NT2/D1 (cell line): Measurements from ENCODE around the gene GALNT12.

Experiments
- DNase-seq: peaks from one replicate; pipeline ENCODE4 v3.0.0-alpha.2; 2011; ENCODE audit warnings: low read depth, low spot score
- H3K27me3 ChIP-seq: 2 replicates; pipeline ENCODE4 v1.6.0; 2011; ENCODE audit warnings: mild to moderate bottlenecking; ENCODE audit not compliant: insufficient read length, insufficient read depth
- H3K36me3 ChIP-seq: 2 replicates; pipeline ENCODE4 v1.6.1; 2011; ENCODE audit warnings: mild to moderate bottlenecking, low read length, mixed read lengths; ENCODE audit not compliant: insufficient read depth, insufficient read length
- H3K4me1 ChIP-seq: 2 replicates; pipeline ENCODE4 v1.5.1; 2011; ENCODE audit not compliant: insufficient read depth, insufficient read length
- H3K4me3 ChIP-seq: 2 replicates; pipeline ENCODE4 v1.5.1; 2011; ENCODE audit warnings: low read depth; ENCODE audit not compliant: insufficient read length
- H3K9ac ChIP-seq: 2 replicates; pipeline ENCODE4 v1.6.0; 2011; ENCODE audit warnings: low read depth; ENCODE audit not compliant: insufficient read length
- H3K9me3 ChIP-seq: 2 replicates; pipeline ENCODE4 v1.5.1; 2011; ENCODE audit warnings: mild to moderate bottlenecking, low read length; ENCODE audit not compliant: insufficient read depth
- SUZ12 ChIP-seq: IDR thresholded peaks from 2 replicates; pipeline ENCODE4 v1.6.1; 2011; ENCODE audit not compliant: insufficient read length, insufficient read depth; ENCODE audit errors: extremely low read depth
- YY1 ChIP-seq: IDR thresholded peaks from 2 replicates; pipeline ENCODE4 v1.6.1; 2011; ENCODE audit not compliant: insufficient read length, insufficient read depth
- ZNF274 ChIP-seq: IDR thresholded peaks from 2 replicates; pipeline ENCODE4 v1.6.1; 2011; ENCODE audit warnings: mild to moderate bottlenecking, low read depth, low read length

Gene GALNT12

GRCh38 chr9:98885575-98886295 is 78.3 kb downstream of the GALNT12 start:
- Histone ChIP-seq H3K4me1 (no peaks in the 10 kb centered on the region), H3K27me3 (no peaks in the 10 kb centered on the region), H3K9me3 (no peaks in the 10 kb centered on the region), H3K9ac (no peak overlapping the region), H3K4me3 (no peak overlapping the region), H3K36me3 (no peaks in the 10 kb centered on the region)
- TF ChIP-seq SUZ12 = no peak
- TF ChIP-seq YY1 = no peak
- TF ChIP-seq ZNF274 = no peak
- no peak for DNase-seq

GRCh38 chr9:98886691-98887229 is 79.3 kb downstream of the GALNT12 start:
- DNase-seq = no peak
- no peak overlapping the region for H3K9ac ChIP-seq
- TF ChIP-seq SUZ12 = no peak
- no peak for TF ChIP-seq YY1
- TF ChIP-seq ZNF274 = no peak
- H3K4me1 ChIP-seq = no peaks in the 10 kb centered on the region
- no peaks in the 10 kb centered on the region for H3K36me3 ChIP-seq
- H3K9me3 ChIP-seq = no peaks in the 10 kb centered on the region
- H3K27me3 ChIP-seq = no peaks in the 10 kb centered on the region
- no peak overlapping the region for H3K4me3 ChIP-seq

GRCh38 chr9:98887918-98888510 is 80.5 kb downstream of the GALNT12 start:
- no peak overlapping the region for H3K4me3 ChIP-seq
- H3K36me3 ChIP-seq = no peaks in the 10 kb centered on the region
- no peaks in the 10 kb centered on the region for H3K4me1 ChIP-seq

GRCh38 chr9:98888801-98889421 is 81.4 kb downstream of the GALNT12 start:
- no peak for DNase-seq
- Histone ChIP-seq H3K9me3 (no peaks in the 10 kb centered on the region), H3K4me3 (no peak overlapping the region), H3K36me3 (no peaks in the 10 kb centered on the region), H3K27me3 (no peaks in the 10 kb centered on the region), H3K4me1 (no peaks in the 10 kb centered on the region), H3K9ac (no peak overlapping the region)
- TF ChIP-seq SUZ12 (no peak), ZNF274 (no peak), YY1 (no peak)

More at GRCh38 chr9:98887918-98888510, 80.5 kb downstream of the GALNT12 start:
- TF ChIP-seq SUZ12 = no peak
- no peak for TF ChIP-seq ZNF274
- no peak for TF ChIP-seq YY1
- DNase-seq = no peak
- Histone ChIP-seq H3K27me3 (no peaks in the 10 kb centered on the region), H3K9me3 (no peaks in the 10 kb centered on the region), H3K9ac (no peak overlapping the region)

- no peaks in the 10 kb centered on the region for H3K9me3 ChIP-seq
- no peaks in the 10 kb centered on the region for H3K27me3 ChIP-seq
- TF ChIP-seq ZNF274 = no peak
- TF ChIP-seq YY1 = no peak
- no peak for TF ChIP-seq SUZ12
- no peaks in the 10 kb centered on the region for H3K36me3 ChIP-seq
- H3K4me3 ChIP-seq = no peak overlapping the region
- no peak for DNase-seq
- no peaks in the 10 kb centered on the region for H3K4me1 ChIP-seq
- no peak overlapping the region for H3K9ac ChIP-seq
Measured at GRCh38 chr9:98890256-98890655, 82.8 kb downstream of the GALNT12 start.

GRCh38 chr9:98892288-98892687 is 84.8 kb downstream of the GALNT12 start:
- Histone ChIP-seq H3K4me1 (no peaks in the 10 kb centered on the region), H3K4me3 (no peak overlapping the region), H3K9ac (no peak overlapping the region), H3K9me3 (peaks cover 9% of the 10 kb centered on the region), H3K27me3 (no peaks in the 10 kb centered on the region), H3K36me3 (no peaks in the 10 kb centered on the region)
- DNase-seq = no peak
- TF ChIP-seq SUZ12 (no peak), YY1 (no peak), ZNF274 (no peak)

GRCh38 chr9:98892690-98893089 is 85.2 kb downstream of the GALNT12 start:
- DNase-seq = no peak
- Histone ChIP-seq H3K36me3 (no peaks in the 10 kb centered on the region), H3K4me1 (no peaks in the 10 kb centered on the region), H3K4me3 (no peak overlapping the region), H3K9ac (no peak overlapping the region), H3K27me3 (no peaks in the 10 kb centered on the region), H3K9me3 (peaks cover 11% of the 10 kb centered on the region)
- TF ChIP-seq ZNF274 = no peak
- TF ChIP-seq YY1 = no peak
